ENCODE data around the gene TFPI.

The TFPI gene

GRCh38 chr2:187504312-187504921 is 49.8 kb downstream of the TFPI start:
- no peak for DNase-seq (ENCODE audit: low spot score)

DNA sequence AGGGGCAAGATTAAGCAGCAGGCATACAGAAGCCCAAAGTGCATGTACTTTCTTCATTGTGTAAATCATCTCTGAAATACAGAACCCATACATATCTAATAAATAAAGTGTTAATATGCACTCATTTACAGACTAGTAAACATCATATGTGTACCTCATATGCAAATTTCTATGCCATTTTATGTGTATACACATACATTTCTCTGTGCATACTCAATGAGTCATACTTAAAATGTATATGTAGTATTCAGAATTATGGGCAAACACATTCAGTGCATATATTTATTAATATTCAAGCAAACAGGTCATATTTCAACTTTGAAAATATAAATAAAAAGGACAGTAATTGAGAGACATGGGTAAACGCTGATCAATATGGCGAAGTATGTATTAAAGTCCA is 50.5 kb downstream of the TFPI start:
- no peak for DNase-seq (ENCODE audit: low spot score)

GRCh38 chr2:187502467-187502866 is 51.8 kb downstream of the TFPI start:
- DNase-seq (ENCODE audit: low spot score) = no peak

GRCh38 chr2:187500585-187501359 is 53.5 kb downstream of the TFPI start:
- no peak for DNase-seq (ENCODE audit: low spot score)

GRCh38 chr2:187499941-187500532 is 54.2 kb downstream of the TFPI start:
- DNase-seq (ENCODE audit: low spot score) = no peak

DNA sequence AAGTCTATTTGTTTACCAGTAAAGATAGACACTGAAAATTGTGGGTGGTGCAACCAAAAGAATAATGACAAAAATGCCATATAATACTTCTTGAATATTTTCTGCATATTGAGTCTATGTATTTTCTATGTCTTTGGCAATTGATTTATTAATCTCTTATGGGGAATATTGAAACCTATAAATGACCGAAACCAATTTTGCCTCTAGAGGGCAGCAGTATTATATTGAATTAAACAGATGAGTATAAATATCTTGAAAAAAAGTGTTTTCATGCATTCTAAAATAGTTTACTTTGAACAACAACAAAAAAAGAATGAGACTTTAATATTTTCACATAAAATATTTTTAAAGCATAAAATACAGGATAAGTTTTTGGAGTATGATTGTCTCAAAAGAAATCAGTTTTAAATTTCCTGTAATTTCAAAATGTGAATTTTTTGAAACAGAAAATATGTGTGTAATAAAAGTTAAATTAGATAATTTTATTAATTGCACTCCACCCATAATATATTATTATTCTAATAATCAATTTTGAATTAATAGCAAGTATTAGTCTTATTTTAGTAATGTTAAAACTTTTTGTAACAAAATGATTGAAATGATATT is 56.3 kb downstream of the TFPI start:
- no peak for DNase-seq (ENCODE audit: low spot score)

- no peak for DNase-seq (ENCODE audit: low spot score)
Measured at GRCh38 chr2:187497140-187497539, 57.1 kb downstream of the TFPI start.

DNA sequence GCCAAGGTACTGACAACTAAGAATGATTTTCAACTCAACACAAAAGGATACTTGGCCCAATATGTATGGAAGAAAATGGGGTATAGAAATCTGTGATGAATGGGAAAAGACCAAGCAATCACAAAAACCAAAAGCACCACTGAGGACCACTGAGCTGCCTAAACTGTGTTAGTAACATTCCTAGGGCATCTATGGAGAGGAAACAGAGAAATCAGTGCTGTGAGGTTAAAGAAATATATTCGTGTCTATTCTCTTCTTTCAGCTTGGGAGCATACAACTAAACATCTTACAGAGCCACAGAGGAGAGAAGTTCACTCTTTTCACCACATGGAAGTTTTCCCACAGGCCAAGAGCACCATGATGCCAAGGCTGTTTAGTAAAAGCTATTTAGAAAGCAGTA is 58.9 kb downstream of the TFPI start:
- DNase-seq (ENCODE audit: low spot score) = no peak

- no peak for DNase-seq (ENCODE audit: low spot score)
Measured at GRCh38 chr2:187493877-187494568, 60.2 kb downstream of the TFPI start.

- no peak for DNase-seq (ENCODE audit: low spot score)
Measured at GRCh38 chr2:187493180-187493579, 61.1 kb downstream of the TFPI start.

DNA sequence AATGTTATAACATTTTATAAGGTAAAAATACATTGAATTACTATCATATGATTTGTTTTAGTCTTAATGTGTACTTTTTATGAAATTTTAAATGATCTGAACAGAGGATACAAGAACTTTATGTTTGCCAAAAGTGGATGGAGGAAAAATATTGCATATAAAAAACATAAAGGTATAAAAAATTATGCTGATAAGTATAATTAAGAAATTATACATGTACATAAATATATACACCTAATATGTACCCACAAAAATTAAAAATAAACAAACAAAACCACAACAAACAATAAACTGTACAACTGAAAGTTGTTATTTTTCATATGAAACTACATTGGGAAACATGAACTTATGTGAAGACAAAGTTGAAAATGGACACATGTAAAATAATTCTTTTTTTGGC is 68.0 kb downstream of the TFPI start:
- no peak for DNase-seq (ENCODE audit: low spot score)

DNA sequence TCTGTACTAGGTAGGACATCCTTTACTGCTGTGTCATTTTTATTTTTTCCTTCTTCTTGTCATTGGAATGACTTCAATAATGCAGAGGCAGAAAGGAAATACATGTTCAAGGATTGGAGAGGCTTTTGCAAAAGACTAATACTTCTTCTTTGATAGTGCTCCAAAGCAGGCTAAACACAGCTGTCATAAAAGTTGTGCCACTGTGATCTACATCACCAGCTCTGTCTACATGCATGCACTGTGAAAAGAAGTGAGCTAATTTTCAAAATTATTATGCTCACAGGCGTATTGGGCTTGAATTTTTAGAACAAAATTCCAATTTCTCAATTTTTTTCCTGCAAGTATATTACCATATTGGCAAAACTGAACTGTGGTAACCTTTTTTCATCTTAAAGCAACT is 68.7 kb downstream of the TFPI start:
- DNase-seq (ENCODE audit: low spot score) = no peak

GRCh38 chr2:187483537-187483936 is 70.7 kb downstream of the TFPI start:
- DNase-seq (ENCODE audit: low spot score) = no peak

GRCh38 chr2:187482796-187483195 is 71.4 kb downstream of the TFPI start:
- no peak for DNase-seq (ENCODE audit: low spot score)

DNA sequence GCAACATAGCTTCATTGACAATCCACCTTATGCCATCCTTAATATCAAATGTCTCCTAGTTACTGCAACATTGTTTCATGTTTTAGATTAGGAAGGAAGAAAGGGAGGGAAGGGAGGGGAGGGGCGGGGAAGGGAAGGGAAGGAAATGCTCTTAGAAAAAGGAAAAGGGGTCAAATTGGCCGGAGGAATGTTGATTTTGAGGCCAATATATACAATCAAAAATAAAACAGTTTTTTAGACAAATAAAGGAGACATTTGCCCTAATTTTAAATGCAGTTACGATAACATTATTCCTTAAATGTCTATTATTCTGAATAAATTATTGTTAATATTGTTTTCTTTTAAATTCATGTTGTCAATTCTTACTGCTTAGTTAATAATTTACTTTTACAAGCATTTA is 72.7 kb downstream of the TFPI start:
- DNase-seq (ENCODE audit: low spot score) = no peak

GRCh38 chr2:187478719-187479118 is 75.5 kb downstream of the TFPI start:
- no peak for DNase-seq (ENCODE audit: low spot score)

DNA sequence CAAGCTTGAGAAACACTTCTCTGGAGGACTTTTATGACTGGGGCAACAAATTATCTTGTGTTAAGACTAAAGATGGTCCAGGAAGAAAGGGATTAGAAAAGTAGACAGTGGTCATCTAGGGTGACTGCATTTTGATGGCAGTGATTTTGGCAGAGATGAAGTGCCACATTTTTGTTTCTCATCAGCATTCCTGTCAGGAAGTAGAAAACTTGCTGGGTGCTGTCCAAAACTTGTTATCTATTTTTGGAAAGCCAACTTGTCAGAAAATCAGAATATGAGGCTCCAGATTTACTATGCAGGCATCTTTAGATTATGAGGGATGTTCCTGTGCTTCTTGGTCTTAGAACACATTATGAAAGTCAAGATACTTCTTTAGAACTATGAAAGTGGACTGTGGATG is 77.2 kb downstream of the TFPI start:
- no peak for DNase-seq (ENCODE audit: low spot score)

- DNase-seq (ENCODE audit: low spot score) = no peak
Measured at GRCh38 chr2:187475499-187476248, 78.6 kb downstream of the TFPI start.

DNA sequence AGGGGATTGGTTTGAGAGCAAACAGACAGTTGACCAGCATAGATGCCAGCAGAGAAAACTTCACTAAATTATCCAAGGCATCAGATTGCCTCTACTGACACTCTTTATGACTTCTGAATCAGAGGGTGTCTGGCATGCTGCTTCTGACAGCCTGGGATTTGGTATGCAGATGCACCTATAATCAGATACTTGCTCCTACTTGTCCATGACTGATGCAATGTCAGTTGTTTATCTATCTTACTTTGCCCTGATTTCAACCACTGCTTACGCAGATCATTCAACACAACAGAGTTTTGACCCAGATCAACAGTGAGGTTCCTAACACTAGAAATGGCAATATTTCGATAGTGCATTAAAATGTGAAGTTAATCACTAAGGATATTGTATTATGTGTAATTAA is 83.5 kb downstream of the TFPI start:
- no peak for DNase-seq (ENCODE audit: low spot score)

DNA sequence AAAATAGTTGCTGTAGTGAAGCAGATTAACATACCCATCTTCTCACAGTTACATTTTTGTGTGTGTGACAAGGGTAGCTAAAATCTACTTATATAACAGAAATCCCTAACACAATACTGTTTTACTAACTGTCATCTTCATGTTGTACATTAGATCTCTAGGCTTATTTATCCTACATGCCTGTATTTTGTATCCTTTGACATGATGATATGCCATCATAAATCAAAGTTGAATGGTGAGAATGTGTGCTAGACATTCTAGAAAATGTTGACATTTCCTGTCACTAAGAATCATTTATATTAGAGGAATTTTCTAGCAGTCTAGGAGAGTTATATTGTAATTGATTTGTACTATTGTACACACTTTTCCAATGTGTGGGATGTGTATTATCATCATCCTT is 84.7 kb downstream of the TFPI start:
- no peak for DNase-seq (ENCODE audit: low spot score)

GRCh38 chr2:187468262-187468661 is 86.0 kb downstream of the TFPI start:
- DNase-seq (ENCODE audit: low spot score) = no peak
